ENCODE results near the gene PRPS1.
"Not testable (repeated sequence)": the region's sequence is repeated elsewhere in the genome, so short reads cannot be mapped to it uniquely, and the experiment has no call there.

PRPS1 gene

DNA sequence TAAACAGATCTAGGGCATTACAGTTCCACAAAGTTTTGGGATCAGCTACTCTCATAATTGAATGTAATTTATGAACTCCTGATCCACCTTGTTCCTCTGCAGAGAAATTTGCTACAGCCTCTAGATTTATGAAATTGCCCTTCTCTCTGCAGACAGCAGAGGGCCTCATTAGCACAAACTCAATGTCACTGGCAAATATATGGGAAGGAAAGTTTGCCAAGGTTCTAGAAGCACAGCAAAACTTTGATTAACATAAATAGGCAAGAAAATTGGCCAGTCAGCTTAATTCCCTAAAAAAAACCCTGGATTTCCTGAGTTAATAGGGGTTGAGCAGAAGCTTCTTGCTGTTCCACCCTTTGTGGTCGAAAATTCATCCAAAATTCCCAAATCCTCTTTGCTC is 31.5 kb downstream of the PRPS1 start:
- TF ChIP-seq, protein P1, sequence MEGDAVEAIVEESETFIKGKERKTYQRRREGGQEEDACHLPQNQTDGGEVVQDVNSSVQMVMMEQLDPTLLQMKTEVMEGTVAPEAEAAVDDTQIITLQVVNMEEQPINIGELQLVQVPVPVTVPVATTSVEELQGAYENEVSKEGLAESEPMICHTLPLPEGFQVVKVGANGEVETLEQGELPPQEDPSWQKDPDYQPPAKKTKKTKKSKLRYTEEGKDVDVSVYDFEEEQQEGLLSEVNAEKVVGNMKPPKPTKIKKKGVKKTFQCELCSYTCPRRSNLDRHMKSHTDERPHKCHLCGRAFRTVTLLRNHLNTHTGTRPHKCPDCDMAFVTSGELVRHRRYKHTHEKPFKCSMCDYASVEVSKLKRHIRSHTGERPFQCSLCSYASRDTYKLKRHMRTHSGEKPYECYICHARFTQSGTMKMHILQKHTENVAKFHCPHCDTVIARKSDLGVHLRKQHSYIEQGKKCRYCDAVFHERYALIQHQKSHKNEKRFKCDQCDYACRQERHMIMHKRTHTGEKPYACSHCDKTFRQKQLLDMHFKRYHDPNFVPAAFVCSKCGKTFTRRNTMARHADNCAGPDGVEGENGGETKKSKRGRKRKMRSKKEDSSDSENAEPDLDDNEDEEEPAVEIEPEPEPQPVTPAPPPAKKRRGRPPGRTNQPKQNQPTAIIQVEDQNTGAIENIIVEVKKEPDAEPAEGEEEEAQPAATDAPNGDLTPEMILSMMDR (IDR thresholded peaks at IDR 0.05; ENCODE audit: borderline replicate concordance, control extremely low read depth, extremely low read depth, insufficient read depth, missing control alignments): peak; percentile 55
- in situ Hi-C loops (cut with MboI; ENCODE audit: low sequenced_read_pairs, unreplicated experiment): loop anchor here (10.0 kb wide), 1 partner anchor 115 kb away; the partner anchor contains the start of genes NCBP2L and TSC22D3
- peak; percentile 38 for DNase-seq (ENCODE audit: low spot score)

DNA sequence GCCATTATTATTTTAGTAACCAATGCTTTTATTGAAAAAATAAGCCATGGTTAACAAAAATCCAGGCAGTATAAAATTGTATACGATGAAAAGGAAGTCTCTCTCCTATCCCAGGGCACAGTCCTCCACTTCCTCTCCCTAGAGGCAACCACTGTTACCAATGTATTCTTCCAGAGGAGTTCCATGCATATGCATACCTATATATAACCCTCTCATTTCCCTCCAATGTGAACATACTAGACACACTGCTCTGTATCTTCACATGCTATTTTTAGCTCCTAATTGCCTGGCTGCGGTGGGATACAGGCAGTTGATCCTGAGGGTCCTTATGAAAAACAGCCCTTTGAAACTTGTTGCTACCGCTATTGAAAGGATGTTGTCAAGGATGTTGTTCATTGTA is 33.8 kb downstream of the PRPS1 start:
- in situ Hi-C loops (cut with MboI; ENCODE audit: low sequenced_read_pairs, unreplicated experiment): loop anchor here (10.0 kb wide), 1 partner anchor 113 kb away; the partner anchor contains the start of genes NCBP2L and TSC22D3
- DNase-seq (ENCODE audit: low spot score): no peak
- TF ChIP-seq, protein P1 (IDR thresholded peaks at IDR 0.05; ENCODE audit: borderline replicate concordance, control extremely low read depth, extremely low read depth, insufficient read depth, missing control alignments): no peak

GRCh38 chrX:107662824-107663223 is 34.5 kb downstream of the PRPS1 start:
- no peak for DNase-seq (ENCODE audit: low spot score)
- TF ChIP-seq, protein P1 (IDR thresholded peaks at IDR 0.05; ENCODE audit: borderline replicate concordance, control extremely low read depth, extremely low read depth, insufficient read depth, missing control alignments): no peak
- in situ Hi-C loops (cut with MboI; ENCODE audit: low sequenced_read_pairs, unreplicated experiment): loop anchor here (10.0 kb wide), 1 partner anchor 112 kb away; the partner anchor contains the start of genes NCBP2L and TSC22D3

GRCh38 chrX:107666931-107667330 is 38.6 kb downstream of the PRPS1 start:
- DNase-seq (ENCODE audit: low spot score): no peak
- TF ChIP-seq, protein P1 (IDR thresholded peaks at IDR 0.05; ENCODE audit: borderline replicate concordance, control extremely low read depth, extremely low read depth, insufficient read depth, missing control alignments): no peak
- in situ Hi-C loops (cut with MboI; ENCODE audit: low sequenced_read_pairs, unreplicated experiment): loop anchor here (10.0 kb wide), 1 partner anchor 108 kb away; the partner anchor contains the start of genes NCBP2L and TSC22D3

GRCh38 chrX:107667426-107667825 is 39.1 kb downstream of the PRPS1 start:
- TF ChIP-seq, protein P1 (IDR thresholded peaks at IDR 0.05; ENCODE audit: borderline replicate concordance, control extremely low read depth, extremely low read depth, insufficient read depth, missing control alignments): no peak
- DNase-seq (ENCODE audit: low spot score): no peak
- in situ Hi-C loops (cut with MboI; ENCODE audit: low sequenced_read_pairs, unreplicated experiment): loop anchor here (10.0 kb wide), 1 partner anchor 107 kb away; the partner anchor contains the start of genes NCBP2L and TSC22D3

DNA sequence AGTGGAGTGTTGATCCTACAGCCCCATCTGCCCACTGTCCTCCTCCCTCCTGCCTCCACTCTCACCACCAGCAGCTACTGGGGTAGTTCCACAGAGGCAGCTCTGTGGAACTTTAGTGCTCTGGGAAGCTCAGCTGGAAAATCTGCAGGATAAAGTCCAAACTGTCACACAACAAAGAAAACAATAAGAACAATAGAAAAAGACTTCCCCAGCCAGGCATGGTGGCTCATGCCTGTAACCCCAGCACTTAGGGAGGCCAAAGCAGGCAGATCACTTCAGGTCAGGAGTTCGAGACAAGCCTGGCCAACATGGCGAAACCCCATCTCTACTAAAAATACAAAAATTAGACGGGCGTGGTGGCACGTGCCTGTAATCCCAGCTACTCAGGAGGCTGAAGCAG is 40.4 kb downstream of the PRPS1 start:
- not testable (repeated sequence) for DNase-seq (ENCODE audit: low spot score)
- in situ Hi-C loops (cut with MboI; ENCODE audit: low sequenced_read_pairs, unreplicated experiment): loop anchor here (10.0 kb wide), 1 partner anchor 106 kb away; the partner anchor contains the start of genes NCBP2L and TSC22D3

GRCh38 chrX:107669261-107669660 is 41.0 kb downstream of the PRPS1 start:
- TF ChIP-seq, protein P1 (IDR thresholded peaks at IDR 0.05; ENCODE audit: borderline replicate concordance, control extremely low read depth, extremely low read depth, insufficient read depth, missing control alignments): no peak
- in situ Hi-C loops (cut with MboI; ENCODE audit: low sequenced_read_pairs, unreplicated experiment): loop anchor here (10.0 kb wide), 1 partner anchor 106 kb away; the partner anchor contains the start of genes NCBP2L and TSC22D3
- DNase-seq (ENCODE audit: low spot score): no peak

All from GM13976 (cell line).